Stimulated activated CD4-positive, alpha-beta T cell treated with anti-CD3 and anti-CD28 coated beads, Interleukin-1b, Interleukin-23, amount 100 ng/mL, for 1 hour (primary cell): Measurements from ENCODE around the gene ASZ1.

ENCODE experiments used
- DNase-seq, 2 donors: peaks; one replicate each; pipeline ENCODE4 v3.0.0-alpha.2; 2020; ENCODE audit warnings: low read depth in 2 of 2

Gene ASZ1

DNA sequence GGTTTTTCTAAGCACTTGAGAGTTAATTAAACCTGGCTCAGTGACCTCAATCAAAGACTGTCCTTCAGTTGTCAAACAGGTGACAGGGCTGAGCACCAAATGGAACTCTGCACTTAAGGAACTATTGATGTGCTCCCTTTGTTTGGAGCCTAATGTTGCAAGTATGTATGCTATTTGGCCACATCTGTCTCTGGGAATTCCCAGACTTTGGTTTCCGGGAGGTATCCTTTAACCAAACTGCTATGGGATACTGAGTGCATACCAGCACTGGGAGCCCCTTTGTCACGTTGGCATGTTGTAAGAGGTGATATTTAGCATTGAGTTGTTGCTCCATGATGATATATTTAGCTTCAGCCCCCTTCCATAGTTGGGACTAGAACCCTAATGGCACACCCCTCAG lies 25.2 kb downstream of the ASZ1 start:
- DNase-seq: no peak

DNA sequence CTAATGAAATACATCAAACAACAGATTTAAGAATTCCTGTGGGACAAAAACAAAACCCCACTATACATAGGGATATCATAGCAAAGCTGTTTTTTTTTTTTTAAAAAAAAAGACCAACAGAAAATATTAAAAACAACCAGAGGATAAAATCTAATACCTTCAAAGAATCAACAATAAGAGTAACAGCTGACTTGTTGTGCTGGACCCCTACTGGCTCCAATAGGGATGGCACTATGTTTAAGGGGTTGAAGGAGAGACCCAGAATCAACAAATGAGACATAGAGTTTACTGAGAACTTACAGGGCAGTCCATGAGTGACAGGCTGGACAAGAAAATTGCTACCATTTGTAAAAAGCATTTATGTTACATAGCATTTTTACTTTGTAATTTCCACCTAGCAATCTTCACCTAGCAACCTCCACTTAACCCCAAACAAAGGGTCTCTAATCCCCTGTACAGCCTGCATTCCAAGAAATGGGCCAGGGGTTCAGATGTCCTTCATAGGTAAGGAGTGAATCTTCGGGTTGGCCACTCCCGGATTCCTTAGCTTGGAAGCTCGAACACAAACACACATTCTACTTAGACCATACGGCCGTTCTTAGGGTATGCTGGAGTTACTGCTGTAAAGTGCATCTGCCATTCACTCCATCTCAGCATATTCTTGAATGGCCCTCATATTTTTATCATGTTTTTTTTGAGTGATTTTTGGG lies 25.8 kb downstream of the ASZ1 start:
- DNase-seq: no peak

DNA sequence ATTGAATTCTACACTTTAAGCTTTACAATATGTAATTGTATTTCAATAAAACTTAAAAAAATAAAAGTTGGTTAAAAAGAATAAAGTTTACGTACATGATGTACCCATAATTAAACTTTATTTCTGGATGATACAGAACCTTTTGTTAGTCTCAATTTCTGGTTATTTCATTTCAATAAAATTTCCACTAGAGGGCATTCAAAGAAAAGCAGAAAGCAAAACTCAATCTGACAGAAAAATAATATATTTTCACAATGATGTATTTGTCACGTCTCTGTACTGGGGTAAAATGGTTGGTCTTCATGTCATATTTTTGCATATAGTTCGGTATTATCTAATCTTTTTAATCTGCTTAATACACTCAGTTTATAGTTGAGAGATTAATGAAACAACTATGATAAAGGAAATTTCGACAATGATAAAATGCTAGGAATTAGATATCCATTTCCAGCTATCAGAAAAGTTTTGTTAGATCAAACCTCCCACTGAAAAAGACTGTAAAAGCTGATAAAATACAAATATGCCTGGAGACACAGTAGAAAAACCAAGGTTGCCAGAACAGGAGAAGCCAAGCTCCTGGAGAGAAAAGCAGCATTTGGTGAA lies 27.4 kb downstream of the ASZ1 start:
- DNase-seq: no peak

DNA sequence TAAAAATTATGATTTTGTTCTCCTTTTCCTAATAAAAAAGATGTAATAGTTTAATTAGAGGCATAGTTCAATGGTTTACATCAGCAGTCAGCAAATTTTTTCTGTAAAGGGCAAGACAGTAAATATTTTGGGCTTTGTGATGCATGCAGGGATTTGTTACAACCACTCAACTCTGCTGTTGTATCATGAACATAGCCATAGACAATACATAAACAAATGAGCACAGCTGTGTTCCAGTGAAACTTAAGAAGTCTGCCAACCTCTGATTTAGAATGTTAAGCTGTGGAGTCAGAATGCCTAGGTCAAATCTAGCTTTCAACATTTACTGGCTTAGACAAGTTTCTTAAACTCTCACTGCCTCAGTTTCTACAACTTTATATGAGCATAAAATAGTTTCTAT lies 31.6 kb downstream of the ASZ1 start:
- no peak for DNase-seq

DNA sequence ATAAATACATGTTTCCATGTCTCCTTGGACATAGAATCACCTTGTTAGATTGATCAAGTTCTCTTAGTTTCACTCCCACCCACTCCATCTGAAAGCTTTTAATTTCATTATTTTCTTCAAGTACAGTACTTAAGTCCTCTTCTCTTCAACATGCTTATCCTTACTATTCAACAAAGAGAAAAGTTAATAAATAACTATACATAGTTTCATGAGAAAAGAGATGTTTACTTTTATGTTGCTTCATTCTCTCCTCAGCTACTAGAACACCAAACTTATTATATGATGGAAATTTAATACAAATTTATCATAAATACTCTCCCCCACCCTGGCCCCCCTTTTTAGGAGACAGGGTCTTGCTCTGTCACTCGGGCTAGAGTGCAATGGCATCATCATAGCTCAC lies 33.5 kb downstream of the ASZ1 start:
- no peak for DNase-seq

DNA sequence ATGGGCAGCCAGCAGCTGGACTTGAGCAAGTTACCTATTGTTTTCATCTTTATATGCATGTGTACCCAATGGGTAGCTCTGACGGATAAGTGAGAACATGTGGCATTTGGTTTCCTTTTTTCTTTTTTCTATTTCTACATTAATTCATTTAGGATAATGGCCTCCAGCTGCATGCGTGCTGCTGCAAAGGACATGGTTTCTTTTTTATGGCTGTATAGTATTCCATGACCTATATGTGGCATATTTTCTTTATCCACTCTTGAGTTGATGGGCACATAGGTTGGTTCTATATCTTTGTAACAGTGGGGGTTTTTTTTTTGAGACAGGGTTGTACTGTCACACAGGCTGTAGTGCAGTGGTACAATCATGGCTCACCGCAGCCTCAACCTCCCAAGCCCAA lies 37.4 kb downstream of the ASZ1 start:
- DNase-seq: no peak

DNA sequence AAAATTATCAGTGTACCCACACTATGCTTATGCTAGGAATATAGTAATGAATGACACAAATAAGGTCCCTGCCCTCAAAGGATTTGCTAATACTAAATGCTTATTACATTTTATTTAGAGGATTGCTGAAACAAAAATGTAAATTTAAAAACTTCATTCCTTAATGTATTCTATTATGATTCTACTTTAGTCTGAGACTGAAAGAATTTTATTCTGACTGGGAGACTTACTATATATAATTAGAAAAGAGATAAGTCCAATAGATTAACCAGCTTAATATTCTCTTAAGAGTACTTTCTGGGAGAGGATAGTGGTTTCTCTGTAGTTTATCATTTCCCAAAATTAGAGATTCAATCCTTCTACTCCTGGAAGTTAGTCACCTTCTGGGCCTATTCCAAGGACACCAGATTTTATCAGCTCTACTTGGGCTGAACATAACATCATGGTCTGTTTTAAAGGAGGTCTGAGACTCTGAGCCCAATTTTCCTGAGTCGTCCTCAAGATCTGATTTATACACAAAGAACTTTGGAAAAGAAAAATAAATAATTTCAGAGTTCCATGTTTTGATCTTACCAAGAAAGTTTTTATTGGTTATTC lies 41.1 kb downstream of the ASZ1 start:
- no peak for DNase-seq

DNA sequence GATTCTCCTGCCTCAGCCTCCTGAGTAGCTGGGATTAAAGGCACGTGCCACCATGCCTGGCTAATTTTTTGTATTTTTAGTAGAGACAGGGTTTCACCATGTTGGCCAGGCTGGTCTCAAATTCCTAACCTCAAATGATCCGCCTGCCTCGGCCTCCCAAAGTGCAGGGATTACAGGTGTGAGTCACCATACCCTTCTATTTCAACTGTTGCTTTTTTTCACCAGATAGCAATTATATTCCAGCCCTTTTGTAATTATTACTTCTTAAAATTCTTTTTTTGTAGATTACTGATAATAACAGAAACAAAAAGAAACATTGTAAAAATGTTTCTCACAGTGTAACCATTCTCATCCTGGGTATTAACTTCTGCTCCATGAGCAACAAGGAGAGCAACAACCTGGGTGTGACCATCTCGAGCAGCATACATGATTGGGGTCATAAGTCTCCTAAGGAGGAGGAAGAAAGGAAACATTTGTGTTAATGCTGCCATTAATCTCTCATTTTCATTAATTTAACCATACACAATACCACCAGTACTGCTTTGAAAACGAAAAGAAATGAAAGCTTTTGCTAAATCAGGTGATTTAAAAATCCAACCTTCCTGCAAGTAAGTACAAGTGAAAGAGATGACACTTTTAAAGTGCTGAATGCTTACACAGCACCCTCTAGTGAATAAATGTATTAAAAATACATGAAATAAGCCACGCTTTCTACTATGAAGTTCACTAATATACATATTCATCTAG lies 41.8 kb downstream of the ASZ1 start:
- no peak for DNase-seq

DNA sequence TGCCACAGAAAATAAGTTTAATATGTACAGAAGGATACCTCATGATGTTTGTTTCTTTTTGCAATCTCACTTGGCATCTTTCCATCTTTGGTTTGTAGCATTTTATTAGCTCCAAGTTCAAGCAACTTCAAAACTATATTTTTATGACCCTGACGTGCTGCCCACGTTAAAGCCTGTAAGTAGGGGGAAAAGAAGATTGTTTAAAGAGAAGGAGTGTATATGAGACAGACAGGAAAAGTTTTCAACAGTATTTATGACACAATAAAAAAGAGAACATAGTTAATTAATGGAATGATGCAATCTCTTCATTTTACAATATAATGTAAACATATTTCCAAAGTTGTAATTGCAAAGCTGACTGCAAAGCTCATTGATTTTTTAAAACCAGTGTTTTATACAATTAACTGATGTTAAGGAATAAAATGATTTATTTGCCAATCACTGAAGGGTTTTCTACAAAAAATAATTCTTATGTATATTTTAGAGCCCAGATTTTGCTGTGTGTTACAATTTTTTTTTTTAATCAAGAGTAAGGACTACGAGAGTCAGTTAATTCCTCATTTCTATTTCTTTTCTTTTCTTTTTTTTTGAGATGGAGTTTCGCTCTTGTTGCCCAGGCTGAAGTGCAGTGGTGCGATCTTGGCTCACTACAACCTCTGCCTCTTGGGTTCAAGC lies 42.5 kb downstream of the ASZ1 start:
- no peak for DNase-seq

DNA sequence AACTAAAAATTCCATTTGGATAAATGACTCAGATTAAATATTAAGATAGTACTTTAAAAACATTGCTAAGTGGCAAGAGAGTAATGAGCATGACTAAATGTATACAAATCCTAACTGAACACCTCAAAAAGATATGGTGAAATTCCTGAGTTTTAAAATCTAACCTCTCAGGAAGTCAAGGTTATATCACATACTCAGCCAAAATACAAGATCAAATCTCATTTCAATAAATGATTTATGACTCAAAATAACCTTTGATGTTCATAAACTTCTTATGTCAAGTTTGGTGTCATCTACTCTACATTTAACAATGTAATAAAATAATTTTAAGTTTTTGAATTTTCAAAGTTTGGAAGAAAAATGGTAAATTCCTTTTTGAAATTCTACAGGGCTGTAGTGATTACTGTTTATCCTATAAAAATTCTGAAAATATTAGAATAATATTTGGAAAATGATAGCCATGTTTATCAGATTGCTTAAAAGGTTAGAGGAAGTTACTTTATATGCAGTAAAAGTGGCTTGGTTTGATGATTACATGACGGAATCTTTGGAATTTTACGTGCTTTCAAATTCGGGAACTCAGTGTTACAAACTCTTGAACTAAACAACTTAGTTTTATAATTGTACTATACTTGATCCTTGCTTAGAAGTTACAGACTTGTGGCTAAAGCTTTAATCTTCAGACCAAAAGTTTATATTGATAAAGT lies 43.7 kb downstream of the ASZ1 start:
- DNase-seq: no peak

DNA sequence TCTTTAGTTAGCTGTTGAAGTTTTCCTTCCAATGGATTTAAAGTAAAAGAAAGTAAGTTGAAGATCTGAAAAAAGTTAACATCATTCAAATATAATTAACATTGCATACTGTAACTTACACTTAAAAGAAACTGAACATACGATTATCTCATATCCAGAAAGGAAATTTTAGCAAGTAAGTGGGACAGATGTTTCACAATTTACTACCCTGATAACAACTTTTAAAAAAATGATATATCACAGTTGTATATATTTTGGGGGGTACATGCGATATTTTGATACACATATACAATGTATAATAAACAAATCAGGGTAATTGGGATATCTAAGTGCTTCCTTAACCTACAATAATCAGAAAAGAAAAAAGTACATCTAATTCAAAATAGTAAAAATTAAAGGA lies 44.2 kb downstream of the ASZ1 start:
- DNase-seq: no peak

DNA sequence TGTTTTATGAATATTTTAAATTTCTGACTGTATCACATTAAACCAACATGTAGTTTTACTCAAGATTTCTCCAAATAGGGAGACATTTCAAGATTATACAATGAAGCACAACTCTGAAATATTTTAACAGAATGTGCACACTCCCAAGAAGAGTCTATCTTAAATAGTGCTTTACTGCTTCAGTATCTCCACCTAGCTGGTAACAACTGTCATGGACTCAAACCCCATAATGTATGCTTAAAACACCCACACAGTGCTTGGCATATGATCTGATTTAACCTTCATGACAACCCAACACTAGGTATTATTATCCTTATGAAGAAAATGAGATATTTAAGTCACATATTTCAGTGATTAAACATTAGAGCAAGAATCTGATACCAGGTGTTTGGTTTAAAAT lies 45.9 kb downstream of the ASZ1 start:
- DNase-seq: no peak

DNA sequence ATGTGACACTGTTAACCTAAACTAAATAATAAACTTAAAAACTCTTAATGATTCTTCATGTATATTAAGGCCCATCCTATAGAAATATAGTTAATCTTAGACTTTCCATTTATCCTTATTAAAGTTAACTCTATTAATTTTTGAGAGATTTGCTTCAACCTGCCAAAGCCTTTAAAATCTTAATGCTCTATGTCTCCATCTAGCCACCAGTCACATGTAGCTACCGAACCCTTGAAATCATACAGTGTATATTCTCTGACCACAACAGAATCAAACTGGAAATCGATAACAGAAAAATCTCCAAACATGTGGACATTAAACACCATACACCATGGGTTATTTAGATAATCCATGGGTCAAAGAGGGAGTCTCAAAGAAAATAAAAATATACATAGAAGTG lies 51.9 kb downstream of the ASZ1 start:
- no peak for DNase-seq

DNA sequence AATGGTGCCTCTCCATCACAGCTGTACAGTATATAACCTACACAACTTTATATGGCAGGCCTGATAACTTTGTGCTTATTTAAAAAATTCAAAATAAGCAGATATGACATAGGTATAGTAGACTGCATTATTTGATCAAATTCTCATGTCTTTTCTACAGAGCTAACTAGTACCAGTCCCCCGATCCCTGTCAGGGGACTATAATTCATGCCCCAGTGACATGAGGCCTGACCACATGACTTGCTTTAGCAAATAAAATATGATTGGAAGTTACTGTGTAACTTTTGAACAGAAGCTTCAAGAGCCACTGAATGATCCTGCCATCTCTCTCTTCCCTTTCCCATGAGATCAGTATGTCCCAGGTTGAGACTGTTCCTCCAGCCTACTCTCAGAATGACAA lies 55.2 kb downstream of the ASZ1 start:
- DNase-seq: no peak

DNA sequence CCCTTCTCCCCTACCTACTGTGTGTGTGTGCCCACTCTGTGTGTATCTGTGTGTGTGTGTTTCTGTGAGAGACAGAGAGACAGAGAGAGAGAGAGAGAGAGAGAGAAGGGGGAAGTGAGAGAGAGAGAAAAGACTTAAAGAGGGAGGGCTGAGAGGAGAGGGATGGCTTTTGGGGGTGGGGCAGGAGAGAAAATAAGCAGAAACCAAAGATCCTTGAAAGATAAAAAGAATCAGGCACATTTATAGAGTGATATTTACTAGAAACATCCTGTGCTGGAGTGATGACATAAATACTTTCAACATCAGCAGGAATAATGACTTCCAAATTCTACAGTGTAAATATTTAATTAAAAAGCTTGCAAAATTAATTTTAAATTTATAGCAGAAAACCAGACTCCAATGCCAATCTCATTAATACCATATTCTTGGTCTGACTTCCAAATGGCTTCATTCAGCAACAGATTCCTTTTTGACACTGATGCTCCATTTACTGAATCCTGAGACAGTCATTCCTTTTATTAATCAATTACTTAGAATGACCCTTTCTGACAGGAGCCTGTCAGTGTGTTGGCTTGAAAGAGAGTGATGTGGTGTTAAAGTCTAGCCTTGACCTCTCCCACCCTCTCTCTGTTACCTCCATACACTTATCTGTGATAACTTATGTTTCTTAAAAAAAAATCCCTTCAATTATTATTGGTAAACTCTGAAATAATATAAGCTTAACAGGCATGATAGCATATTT lies 62.8 kb downstream of the ASZ1 start:
- no peak for DNase-seq

DNA sequence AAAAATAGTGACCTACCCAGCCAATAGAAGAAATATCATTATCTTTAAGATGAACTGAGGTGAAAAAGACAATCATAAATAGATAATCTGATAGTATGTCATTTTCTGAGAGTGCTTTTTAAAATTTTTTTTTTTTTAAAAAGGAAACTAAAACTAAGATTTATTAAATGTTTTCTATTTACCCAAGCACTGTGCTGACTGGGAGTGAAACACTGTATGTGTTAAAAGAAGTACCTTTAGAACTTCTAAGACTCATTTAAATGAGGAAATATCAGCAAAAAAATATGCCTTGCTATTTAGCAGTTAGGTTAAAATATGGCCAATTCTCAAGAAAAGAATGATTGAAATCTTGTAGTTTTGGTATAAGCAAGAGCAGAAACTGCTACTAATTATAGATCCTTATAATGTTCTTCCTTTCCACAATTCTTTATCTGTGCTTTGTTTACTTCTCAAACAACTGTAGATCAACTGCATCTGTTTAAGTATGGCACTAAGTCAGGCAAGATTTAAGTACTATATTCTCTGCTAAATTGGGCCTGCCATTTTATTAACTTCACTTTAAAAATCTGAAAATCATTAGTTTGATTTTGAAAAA lies 64.9 kb downstream of the ASZ1 start:
- DNase-seq: no peak

DNA sequence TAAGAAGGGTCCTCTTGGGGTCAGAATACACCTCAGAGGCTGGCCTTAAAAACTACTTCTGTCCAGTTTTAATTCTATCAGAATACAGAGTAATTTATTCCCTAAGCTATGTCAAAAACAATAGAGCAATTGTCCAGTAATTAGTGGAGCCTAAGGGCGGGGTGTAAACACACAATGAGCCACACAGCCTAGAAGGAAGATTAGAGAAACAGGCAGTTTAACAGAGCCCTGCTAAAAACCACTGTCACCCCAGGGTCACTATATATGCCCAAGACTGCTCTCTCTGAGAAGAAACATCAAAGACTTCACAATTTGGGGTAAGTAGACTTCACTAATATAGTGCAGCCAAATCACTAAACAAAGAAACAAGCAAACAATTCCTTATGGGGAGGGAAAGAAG lies 77.3 kb downstream of the ASZ1 start:
- no peak for DNase-seq

DNA sequence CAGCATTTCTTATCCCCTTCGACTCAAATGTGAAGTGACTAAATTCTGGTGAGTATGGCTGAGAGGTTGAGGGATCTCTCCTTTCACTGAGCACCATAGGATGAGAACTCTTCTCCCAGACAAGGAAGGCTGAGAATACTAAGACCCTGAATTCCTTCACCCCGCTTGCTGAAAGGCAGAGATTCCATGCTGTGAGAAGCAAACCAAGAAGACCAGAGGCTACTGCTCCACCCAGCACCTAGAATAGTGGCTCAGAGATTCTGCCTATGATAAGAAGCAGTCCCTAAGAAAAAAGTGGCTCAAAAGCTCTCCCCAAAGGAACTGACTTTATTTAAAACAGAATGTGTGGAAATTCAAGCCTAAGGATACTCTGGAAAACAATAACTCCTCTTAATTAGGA lies 77.7 kb downstream of the ASZ1 start:
- DNase-seq: no peak

DNA sequence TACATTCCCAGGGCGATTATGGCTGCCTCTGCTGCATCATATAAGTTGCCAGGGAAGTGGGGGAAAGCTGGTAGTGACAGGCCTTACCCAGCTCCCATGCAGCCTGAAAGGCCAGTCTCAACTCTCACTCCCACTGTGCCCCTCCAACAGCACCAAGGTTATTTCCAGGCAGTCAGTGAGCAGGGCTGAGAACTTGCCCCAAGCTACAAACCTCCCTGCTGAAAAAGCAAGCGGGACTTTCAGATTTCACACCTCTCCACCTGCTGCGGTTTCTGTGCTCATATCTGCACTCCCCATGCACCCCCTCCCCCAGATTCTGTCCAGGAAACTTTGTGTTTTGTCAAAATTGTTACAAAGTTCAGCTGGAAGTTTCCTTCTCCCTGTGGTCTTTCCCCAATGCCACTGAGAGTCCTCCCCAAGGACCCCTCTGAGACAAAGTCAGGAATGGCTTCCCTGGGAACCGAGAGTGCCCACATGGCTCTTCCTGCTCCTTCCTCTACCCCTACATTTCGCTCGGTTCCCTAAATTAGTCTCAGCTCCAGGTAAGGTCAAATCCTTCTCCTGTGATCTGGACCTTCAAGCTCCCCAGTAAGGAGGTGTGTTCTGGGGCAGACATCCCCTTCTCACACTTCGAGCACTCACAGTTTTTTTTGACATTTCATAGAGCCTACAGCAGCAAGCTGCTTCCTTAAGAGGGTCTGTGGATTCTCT lies 79.2 kb downstream of the ASZ1 start:
- no peak for DNase-seq

DNA sequence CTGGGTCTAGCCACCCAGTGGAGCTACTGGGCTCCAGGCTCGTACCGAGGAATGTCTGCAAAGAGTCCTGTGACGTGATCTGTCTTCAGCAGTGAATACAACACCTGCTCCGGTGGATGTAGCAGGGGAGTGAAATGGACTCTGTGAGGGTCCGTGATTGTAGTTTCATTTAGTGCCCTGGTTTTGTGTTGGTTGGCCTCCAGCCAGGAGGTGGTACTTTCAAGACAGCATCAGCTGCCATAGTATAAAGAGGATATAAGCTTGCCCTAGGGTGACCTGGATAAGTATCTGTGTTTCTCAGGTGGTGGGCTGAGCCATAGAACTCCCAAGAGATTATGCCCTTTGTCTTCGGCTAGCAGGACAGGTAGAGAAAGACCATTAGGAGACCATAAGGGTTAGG lies 79.8 kb downstream of the ASZ1 start:
- no peak for DNase-seq
